PC-3 (cell line): Measurements from ENCODE around the gene TGM2.

ENCODE experiments used
- CTCF ChIP-seq: fragments of 300-600 bp; sonication (generic); conservative IDR thresholded peaks from 2 replicates; pipeline ENCODE4 v1.5.1; 2017; ENCODE audit warnings: antibody characterized with exemption, low read depth, mild to moderate bottlenecking, low read length
- EZH2 ChIP-seq: fragments of 300-600 bp; sonication (generic); IDR thresholded peaks from one replicate; pipeline ENCODE4 v1.6.1; 2017; ENCODE audit warnings: antibody characterized with exemption, mild to moderate bottlenecking, low read length; ENCODE audit not compliant: unreplicated experiment
- EZH2phosphoT487 ChIP-seq: fragments of 300-600 bp; sonication (generic); IDR thresholded peaks from 2 replicates; pipeline ENCODE4 v1.6.1; 2018; ENCODE audit warnings: mild to moderate bottlenecking, antibody characterized with exemption, low read length, borderline replicate concordance

DNA sequence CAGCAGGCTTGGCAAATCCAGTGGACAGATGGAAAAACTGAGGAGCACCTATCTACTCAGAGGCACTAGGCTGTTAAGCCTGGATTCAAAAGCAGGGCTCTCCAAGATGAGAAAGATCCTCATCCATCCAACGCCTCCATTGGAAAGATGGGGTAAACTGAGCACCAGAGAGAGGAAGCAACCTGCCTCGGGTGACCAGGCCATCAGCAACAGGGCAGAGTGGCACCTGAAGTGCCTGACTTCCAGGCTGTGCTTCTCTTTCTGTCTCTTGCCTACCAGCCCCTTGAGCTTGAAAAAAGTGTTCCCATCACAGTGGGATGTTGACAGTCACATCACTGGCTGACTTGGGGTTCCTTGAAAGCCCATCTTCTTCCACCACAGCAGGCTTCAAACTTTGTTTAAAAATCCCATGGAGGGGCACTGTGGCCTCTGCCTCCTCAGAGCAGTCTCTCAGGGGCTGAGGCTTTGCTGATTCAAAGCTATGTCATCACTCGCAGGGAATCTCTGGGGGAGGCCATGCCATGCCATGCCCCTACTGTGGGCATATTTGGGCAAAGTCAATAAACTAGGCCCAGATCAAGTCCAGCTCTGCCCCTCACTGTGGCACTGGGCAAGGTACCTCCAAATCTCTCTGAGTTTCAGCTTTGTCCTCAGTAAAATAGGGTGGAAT is 44.8 kb upstream of the TGM2 start:
- TF ChIP-seq CTCF: no peak
- no peak for TF ChIP-seq EZH2phosphoT487
- no peak for TF ChIP-seq EZH2
